ENCODE measurements around the gene COQ2. TPM values are rescaled to one million over a fixed set of nuclear protein-coding genes. Genes with fewer than 3 reads are reported as not detected.

Gene COQ2
- total and polyA plus RNA-seq, 2 of the 13 experiments (the other 11 are each of a cell fraction or from before 2014, with no cell fraction given): 10.1 to 17.3 TPM

DNA sequence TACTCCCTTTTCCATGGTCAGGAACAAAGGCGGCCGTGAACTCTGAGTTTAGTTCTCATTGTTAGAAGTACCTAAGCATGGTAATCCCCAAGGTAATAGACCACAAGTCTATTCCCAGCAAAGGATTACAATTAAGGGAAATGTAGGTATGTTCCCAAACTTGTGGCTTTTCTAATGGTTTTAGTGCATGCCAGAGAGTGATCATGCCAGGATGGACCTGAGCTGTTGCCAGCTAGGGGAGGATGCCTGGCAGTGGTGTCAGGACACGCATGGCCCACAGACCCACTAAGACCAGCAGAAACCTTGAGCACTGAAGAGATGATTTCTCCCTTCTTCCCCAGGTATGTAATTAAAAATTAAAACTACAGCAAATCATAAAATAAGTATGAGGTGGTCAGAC, 60.8 kb downstream of the COQ2 start:
- Histone ChIP-seq H3K27me3 (ENCODE audit: control insufficient read depth in 1 of 2, insufficient read depth in 2 of 2, low read length in 2 of 2) (no peaks in the 10 kb centered on the region), H3K4me3 (replicated peaks in 1 of 3; ENCODE audit: insufficient read depth in 1 of 3, low read depth in 2 of 3, low read length in 3 of 3) (no peak overlapping the region), H3K9me3 (ENCODE audit: low read length) (no peaks in the 10 kb centered on the region), H4K20me1 (ENCODE audit: insufficient read depth, low read length) (no peaks in the 10 kb centered on the region), H3K9ac (ENCODE audit: insufficient read depth, low read depth, low read length) (no peak overlapping the region), H3K27ac (ENCODE audit: extremely low read length, insufficient read depth, low read length) (no peak overlapping the region), H3K79me2 (ENCODE audit: insufficient read depth, low read length) (no peaks in the 10 kb centered on the region), H3K4me2 (ENCODE audit: low read depth, low read length) (no peak overlapping the region), H2AFZ (ENCODE audit: low read length) (no peak overlapping the region), H3K4me1 (ENCODE audit: insufficient read depth, low read length) (no peaks in the 10 kb centered on the region), H3K36me3 (replicated peaks in 1 of 2; ENCODE audit: control insufficient read depth in 1 of 2, insufficient read depth in 2 of 2, low read length in 2 of 2) (no peaks in the 10 kb centered on the region)
- ATAC-seq (no peak), FAIRE-seq (no peak), DNase-seq (ENCODE audit: low spot score) (no peak)
- TF ChIP-seq ZNF558 (CRISPR knock-in tag; IDR thresholded peaks at IDR 0.05; ENCODE audit: borderline replicate concordance): no peak
- TF ChIP-seq U2AF1 (optimal IDR thresholded peaks at IDR 0.05; ENCODE audit: low read depth, low read length): no peak
- no peak for TF ChIP-seq TRIM24 (CRISPR knock-in tag; IDR thresholded peaks at IDR 0.05)
- TF ChIP-seq ZNF761 (CRISPR knock-in tag; conservative IDR thresholded peaks at IDR 0.05): no peak
- TF ChIP-seq HCFC1 (IDR thresholded peaks at IDR 0.05; ENCODE audit: low read depth, low read length): no peak
- TF ChIP-seq ZFP91 (CRISPR knock-in tag; IDR thresholded peaks at IDR 0.05; ENCODE audit: borderline replicate concordance): no peak
- TF ChIP-seq RBM22 (optimal IDR thresholded peaks at IDR 0.05; ENCODE audit: low read length): no peak
- TF ChIP-seq, protein P1, sequence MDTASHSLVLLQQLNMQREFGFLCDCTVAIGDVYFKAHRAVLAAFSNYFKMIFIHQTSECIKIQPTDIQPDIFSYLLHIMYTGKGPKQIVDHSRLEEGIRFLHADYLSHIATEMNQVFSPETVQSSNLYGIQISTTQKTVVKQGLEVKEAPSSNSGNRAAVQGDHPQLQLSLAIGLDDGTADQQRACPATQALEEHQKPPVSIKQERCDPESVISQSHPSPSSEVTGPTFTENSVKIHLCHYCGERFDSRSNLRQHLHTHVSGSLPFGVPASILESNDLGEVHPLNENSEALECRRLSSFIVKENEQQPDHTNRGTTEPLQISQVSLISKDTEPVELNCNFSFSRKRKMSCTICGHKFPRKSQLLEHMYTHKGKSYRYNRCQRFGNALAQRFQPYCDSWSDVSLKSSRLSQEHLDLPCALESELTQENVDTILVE (CRISPR knock-in tag; IDR thresholded peaks at IDR 0.05): no peak
- no peak for TF ChIP-seq ELF1 (CRISPR knock-in tag; IDR thresholded peaks at IDR 0.05)
- TF ChIP-seq ATF5 (CRISPR knock-in tag; IDR thresholded peaks at IDR 0.05; ENCODE audit: low read depth): no peak
- no peak for TF ChIP-seq KDM1A (CRISPR knock-in tag; IDR thresholded peaks at IDR 0.05)
- TF ChIP-seq, protein P2, sequence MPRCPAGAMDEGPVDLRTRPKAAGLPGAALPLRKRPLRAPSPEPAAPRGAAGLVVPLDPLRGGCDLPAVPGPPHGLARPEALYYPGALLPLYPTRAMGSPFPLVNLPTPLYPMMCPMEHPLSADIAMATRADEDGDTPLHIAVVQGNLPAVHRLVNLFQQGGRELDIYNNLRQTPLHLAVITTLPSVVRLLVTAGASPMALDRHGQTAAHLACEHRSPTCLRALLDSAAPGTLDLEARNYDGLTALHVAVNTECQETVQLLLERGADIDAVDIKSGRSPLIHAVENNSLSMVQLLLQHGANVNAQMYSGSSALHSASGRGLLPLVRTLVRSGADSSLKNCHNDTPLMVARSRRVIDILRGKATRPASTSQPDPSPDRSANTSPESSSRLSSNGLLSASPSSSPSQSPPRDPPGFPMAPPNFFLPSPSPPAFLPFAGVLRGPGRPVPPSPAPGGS (CRISPR knock-in tag; IDR thresholded peaks at IDR 0.05): no peak
- CTCF ChIA-PET (ENCODE audit: low intra/inter-chr PET ratio, low total read pairs): no interaction called here
- WGBS (ENCODE audit: low lambda C conversion rate): 94% methylated on average over 3 of the region's 3 CpGs
- POLR2A ChIA-PET: no interaction called here
- in situ Hi-C loops (cut with HindIII; ENCODE audit: extremely low pct_ligation_motif_present, low pct_unique_long_range_greater_than_20kb): no loop called here
- intact Hi-C loops (cut with micrococcal nuclease; ENCODE audit: unreplicated experiment): no loop called here
- BruUV-seq (replicated peaks): no TSS peak

Data from HepG2 (cell line).